PFSK-1 (cell line): ENCODE data around the gene ESCO1.

Experiments used
- FOXP2 ChIP-seq: optimal IDR thresholded peaks from 2 replicates; pipeline ENCODE3; 2011; ENCODE audit warnings: borderline replicate concordance, control low read depth, inconsistent platforms; ENCODE audit not compliant: insufficient read depth; ENCODE audit errors: extremely low read length, extremely low read depth
- POLR2AphosphoS5 ChIP-seq: IDR thresholded peaks from 2 replicates; pipeline ENCODE4 v1.6.1; 2012; ENCODE audit warnings: low read depth, mild to moderate bottlenecking, control low read depth, low read length, moderate library complexity
- REST ChIP-seq, 2 experiments: IDR thresholded peaks; 2 replicates each; pipeline versions ENCODE4 v1.6.1 to v1.8.0; 2011 to 2012; ENCODE audit warnings: low read depth in 2 of 2, low read length in 2 of 2, control low read depth in 1 of 2, inconsistent platforms in 1 of 2, mild to moderate bottlenecking in 1 of 2, moderate library complexity in 1 of 2; ENCODE audit not compliant: insufficient read depth in 1 of 2
- SIN3A ChIP-seq: IDR thresholded peaks from 2 replicates; pipeline ENCODE4 v1.6.1; 2012; ENCODE audit warnings: mild to moderate bottlenecking, low read length, moderate library complexity, borderline replicate concordance; ENCODE audit not compliant: insufficient read depth
- TAF1 ChIP-seq: IDR thresholded peaks from 2 replicates; pipeline ENCODE4 v1.6.1; 2012; ENCODE audit warnings: low read length, control low read depth, borderline replicate concordance; ENCODE audit not compliant: insufficient read depth

ESCO1 gene

GRCh38 chr18:21557607-21558253 is 42.8 kb downstream of the ESCO1 start:
- TF ChIP-seq SIN3A (no peak), REST (IDR thresholded peaks at IDR 0.05; ENCODE audit: insufficient read depth in 1 of 2, low read depth in 2 of 2, low read length in 2 of 2) (no peak), POLR2AphosphoS5 (no peak), TAF1 (no peak), FOXP2 (no peak)

DNA sequence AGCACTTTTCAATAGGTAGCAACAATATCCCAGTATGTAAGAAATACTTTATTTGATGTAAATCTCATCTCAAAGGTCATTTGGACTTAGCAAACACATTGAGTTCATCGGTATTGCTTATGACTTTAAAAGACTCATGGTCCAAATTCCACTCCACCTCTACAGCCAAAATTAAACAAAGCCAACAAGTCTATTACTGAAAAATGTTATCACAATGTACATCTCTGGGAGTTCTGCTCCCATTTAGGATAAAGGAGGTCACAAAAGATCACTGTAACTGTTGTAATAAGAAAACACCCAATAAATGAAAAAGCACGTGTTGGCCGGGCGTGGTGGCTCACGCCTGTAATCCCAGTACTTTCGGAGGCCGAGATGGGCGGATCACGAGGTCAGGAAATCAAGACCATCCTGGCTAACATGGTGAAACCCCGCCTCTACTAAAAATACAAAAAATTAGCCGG is 50.0 kb downstream of the ESCO1 start:
- TF ChIP-seq SIN3A: no peak
- TF ChIP-seq POLR2AphosphoS5: no peak
- no peak for TF ChIP-seq TAF1
- no peak for TF ChIP-seq FOXP2

DNA sequence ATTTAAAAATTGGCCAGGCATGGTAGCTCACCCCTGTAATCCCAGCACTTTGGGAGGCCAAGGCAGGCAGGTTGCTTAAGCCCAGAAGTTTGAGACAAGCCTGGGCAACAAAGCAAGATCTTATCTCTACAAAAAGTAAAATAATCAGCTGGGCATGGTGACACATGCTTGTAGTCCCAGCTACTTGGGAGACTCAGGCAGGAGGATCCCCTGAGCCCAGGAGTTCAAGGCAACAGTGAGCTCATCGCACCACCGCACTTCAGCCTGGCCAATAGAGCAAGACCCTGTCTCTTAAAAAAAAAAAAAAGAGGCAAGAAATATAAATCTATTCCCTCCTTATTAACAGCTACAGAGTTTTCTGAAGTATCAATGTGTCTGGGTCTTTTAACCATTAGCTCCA is 51.9 kb downstream of the ESCO1 start:
- TF ChIP-seq FOXP2: no peak
- no peak for TF ChIP-seq SIN3A
- no peak for TF ChIP-seq TAF1
- TF ChIP-seq REST (IDR thresholded peaks at IDR 0.05; ENCODE audit: insufficient read depth in 1 of 2, low read depth in 2 of 2, low read length in 2 of 2): no peak
- no peak for TF ChIP-seq POLR2AphosphoS5

DNA sequence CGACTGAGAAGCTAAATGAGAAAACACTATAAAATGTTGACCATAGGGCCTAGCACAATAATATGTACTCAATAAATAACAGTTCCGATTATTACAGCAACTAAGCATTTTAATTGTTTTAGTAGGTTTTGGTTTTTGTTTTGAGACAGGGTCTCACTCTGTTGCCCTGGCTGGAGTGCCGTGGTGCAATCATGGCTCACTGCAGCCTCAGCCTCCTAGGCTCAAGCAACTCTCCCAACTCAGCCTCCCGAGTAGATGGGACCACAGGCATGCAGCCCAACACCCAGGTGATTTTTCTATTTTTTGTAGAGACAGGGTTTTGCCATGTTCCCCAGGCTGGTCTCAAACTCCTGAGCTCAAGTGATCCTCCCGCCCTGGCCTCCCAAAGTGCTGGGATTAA is 54.1 kb downstream of the ESCO1 start:
- TF ChIP-seq POLR2AphosphoS5 (no peak), TAF1 (no peak), FOXP2 (no peak), REST (IDR thresholded peaks at IDR 0.05; ENCODE audit: insufficient read depth in 1 of 2, low read depth in 2 of 2, low read length in 2 of 2) (no peak), SIN3A (no peak)

DNA sequence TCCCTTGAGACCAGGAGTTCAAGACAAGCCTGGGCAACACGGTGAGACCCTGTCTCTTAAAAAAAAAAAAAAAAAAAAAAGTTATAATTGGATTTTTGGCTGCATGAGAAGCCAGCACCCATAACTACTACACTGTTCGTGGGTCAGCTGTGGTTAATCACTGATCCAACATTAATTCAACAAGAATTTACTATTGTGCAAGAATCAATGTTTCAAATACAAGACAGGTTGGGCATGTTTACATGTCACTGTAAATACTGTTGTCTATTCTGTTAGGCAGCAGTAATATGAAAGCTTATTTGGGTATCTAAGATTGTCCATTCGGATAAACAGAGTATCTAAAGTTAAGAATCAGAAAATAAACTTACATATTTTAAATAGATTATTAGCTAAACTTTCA is 62.3 kb downstream of the ESCO1 start:
- TF ChIP-seq POLR2AphosphoS5 (no peak), TAF1 (no peak), FOXP2 (no peak), REST (IDR thresholded peaks at IDR 0.05; ENCODE audit: insufficient read depth in 1 of 2, low read depth in 2 of 2, low read length in 2 of 2) (no peak), SIN3A (no peak)
